HUES48 (cell line): ENCODE results near the gene ENOX1.
"Not testable (repeated sequence)": the region's sequence is repeated elsewhere in the genome, so short reads cannot be mapped to it uniquely, and the experiment has no call there.

Experiments used
- H3K27ac ChIP-seq: one replicate; pipeline ENCODE4 v1.7.0; 2013; ENCODE audit warnings: low read depth, low read length, inconsistent platforms
- H3K27me3 ChIP-seq: 2 replicates; pipeline ENCODE4 v1.6.1; 2013; ENCODE audit warnings: mild to moderate bottlenecking, low read length; ENCODE audit not compliant: control insufficient read depth, insufficient read depth
- H3K36me3 ChIP-seq: 2 replicates; pipeline ENCODE4 v1.6.1; 2013; ENCODE audit warnings: low read length; ENCODE audit not compliant: control insufficient read depth, insufficient read depth
- H3K4me1 ChIP-seq: 2 replicates; pipeline ENCODE4 v1.6.1; 2013; ENCODE audit warnings: mild to moderate bottlenecking, low read length; ENCODE audit not compliant: control insufficient read depth, insufficient read depth
- H3K4me3 ChIP-seq: 2 replicates; pipeline ENCODE4 v1.5.1; 2013; ENCODE audit warnings: mild to moderate bottlenecking, low read depth, low read length
- H3K9ac ChIP-seq: 2 replicates; pipeline ENCODE4 v1.6.1; 2013; ENCODE audit warnings: mild to moderate bottlenecking, low read depth, low read length, moderate library complexity
- H3K9me3 ChIP-seq: 2 replicates; pipeline ENCODE4 v1.6.1; 2013; ENCODE audit warnings: low read length; ENCODE audit not compliant: control insufficient read depth, insufficient read depth

Gene ENOX1

DNA sequence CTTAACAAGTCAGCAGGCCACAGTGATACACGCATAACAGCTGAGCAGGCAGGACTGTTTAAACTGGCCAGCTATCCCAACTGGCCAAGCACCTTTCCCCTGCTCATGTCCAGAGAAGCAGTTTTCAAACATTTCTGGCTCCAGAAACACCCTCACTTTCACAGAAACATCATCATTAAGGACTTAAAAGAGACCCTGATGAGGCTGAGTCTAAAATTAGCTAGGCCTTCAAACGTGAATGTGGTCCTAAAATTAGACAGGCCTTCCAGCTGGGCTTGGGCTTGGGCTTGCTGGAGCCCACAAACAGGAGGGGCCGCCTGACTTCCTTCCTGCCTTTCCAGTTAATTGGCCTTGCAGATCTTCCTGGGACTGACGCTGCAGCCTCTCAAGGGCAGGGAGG, 429.2 kb downstream of the ENOX1 start:
- H3K27me3 ChIP-seq: no peaks in the 10 kb centered on the region
- no peaks in the 10 kb centered on the region for H3K9me3 ChIP-seq
- H3K4me1 ChIP-seq: peaks cover 36% of the 10 kb centered on the region
- no peak overlapping the region for H3K27ac ChIP-seq
- H3K36me3 ChIP-seq: no peaks in the 10 kb centered on the region
- no peak overlapping the region for H3K4me3 ChIP-seq
- no peak overlapping the region for H3K9ac ChIP-seq

DNA sequence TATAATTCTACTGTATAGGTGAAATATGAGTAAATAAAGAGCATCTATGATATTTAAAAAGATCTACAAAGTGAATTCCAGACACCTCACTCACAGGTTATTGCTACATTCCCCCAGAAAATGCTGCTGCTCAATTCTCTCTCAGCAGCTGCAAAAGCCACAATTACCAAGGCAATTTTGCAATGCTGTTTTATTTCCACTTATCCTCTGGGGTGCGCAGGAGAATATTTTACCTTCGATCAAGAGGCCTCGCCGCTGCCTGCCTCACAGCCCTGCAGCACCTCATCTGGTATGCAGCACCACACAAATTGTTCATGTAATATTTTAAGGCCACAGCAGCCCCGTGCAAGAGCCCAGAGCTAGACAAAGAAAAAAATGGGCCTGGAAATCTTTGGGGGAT, 430.2 kb downstream of the ENOX1 start:
- H3K27ac ChIP-seq: no peak overlapping the region
- peaks cover 32% of the 10 kb centered on the region for H3K4me1 ChIP-seq
- no peaks in the 10 kb centered on the region for H3K9me3 ChIP-seq
- H3K4me3 ChIP-seq: no peak overlapping the region
- no peaks in the 10 kb centered on the region for H3K36me3 ChIP-seq
- no peaks in the 10 kb centered on the region for H3K27me3 ChIP-seq
- H3K9ac ChIP-seq: no peak overlapping the region

DNA sequence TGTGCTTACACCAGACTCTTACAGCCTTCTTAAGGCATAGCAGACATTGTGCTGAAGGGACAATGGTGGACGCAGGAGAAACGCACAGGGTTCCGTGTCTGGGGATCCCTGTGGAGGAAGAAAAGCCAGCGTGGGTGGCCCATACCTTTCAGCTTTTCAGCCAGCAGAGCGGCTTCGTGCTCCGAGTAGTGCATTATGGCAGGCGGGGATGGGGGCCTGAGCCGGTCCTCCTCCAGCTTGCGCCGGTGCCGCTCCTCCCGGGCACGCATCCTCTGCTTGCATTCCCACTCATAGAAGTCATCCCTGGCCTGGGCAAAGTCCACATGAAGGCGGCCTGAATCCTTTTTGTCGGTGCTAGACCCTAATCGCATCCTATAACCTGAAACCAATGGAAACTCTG, 431.0 kb downstream of the ENOX1 start:
- H3K9me3 ChIP-seq: no peaks in the 10 kb centered on the region
- H3K4me1 ChIP-seq: peaks cover 24% of the 10 kb centered on the region
- H3K27me3 ChIP-seq: no peaks in the 10 kb centered on the region
- no peak overlapping the region for H3K9ac ChIP-seq
- H3K27ac ChIP-seq: no peak overlapping the region
- H3K36me3 ChIP-seq: no peaks in the 10 kb centered on the region
- no peak overlapping the region for H3K4me3 ChIP-seq

DNA sequence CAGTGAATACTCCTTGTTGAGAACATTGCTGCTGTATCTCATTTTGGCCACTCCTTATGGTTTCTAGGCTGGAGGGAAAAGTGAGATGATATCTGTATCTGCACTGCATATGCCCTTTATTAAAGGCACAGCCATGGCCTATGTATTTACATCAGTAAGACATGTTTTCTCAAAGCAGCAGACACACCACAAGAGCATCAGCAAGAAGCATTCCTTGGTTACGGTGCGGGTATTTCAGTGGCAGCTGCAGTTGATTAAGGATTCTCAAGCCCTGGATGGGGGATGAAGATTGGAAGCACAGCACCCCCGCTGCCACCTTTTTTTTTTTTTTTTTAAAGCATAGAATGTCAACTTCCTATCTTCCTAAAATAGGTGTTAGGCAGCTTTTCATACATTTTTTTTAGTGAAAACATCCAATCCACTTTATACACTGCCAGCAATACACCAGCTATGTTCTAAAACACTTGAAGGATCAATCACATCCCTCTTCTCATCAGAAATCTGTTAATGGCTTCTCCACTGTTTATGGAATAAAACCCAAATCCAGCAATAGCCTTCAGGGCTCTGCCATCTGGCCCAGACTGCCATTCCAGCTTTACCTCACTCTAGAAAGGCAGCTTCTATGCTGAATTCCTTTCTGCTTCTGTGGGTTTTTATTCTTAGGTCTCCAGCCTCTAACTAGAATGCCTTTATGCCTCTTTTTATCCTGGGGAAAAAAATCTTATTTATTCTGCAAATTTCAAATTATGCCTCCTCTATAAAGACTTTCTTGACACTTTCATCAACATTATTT, 432.4 kb downstream of the ENOX1 start:
- no peaks in the 10 kb centered on the region for H3K27me3 ChIP-seq
- H3K36me3 ChIP-seq: no peaks in the 10 kb centered on the region
- H3K4me3 ChIP-seq: no peak overlapping the region
- no peak overlapping the region for H3K9ac ChIP-seq
- no peaks in the 10 kb centered on the region for H3K9me3 ChIP-seq
- H3K4me1 ChIP-seq: peaks cover 16% of the 10 kb centered on the region
- H3K27ac ChIP-seq: no peak overlapping the region

DNA sequence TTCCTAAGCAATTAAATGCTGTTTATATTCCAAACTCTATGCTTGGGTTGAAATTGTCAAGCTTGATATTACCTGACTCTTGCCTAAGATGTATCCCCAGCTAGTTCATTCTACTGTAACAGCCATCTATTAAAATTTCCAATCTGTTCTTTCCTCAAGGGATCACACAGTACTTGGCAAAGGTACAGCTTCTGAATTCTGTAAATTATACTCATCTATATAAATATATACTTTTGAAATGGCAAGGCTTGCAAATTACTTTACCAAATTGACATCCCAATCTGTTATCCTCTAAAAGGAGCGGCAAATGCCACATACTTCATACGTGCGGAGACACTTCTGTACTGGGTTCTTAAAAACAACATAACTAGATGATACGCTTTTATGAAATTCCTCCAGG, 433.1 kb downstream of the ENOX1 start:
- H3K36me3 ChIP-seq: no peaks in the 10 kb centered on the region
- no peak overlapping the region for H3K27ac ChIP-seq
- no peak overlapping the region for H3K4me3 ChIP-seq
- no peaks in the 10 kb centered on the region for H3K9me3 ChIP-seq
- peaks cover 10% of the 10 kb centered on the region for H3K4me1 ChIP-seq
- H3K27me3 ChIP-seq: no peaks in the 10 kb centered on the region
- no peak overlapping the region for H3K9ac ChIP-seq

DNA sequence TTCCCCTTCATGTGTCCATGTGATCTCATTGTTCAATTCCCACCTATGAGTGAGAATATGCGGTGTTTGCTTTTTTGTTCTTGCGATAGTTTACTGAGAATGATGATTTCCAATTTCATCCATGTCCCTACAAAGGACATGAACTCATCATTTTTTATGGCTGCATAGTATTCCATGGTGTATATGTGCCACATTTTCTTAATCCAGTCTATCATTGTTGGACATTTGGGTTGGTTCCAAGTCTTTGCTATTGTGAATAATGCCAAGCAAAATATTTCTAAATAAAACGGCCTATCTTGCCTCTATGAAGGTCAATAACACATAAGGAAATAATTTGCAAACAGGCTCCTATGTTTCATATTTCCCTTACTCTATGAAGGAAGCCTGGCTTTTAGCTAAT, 435.2 kb downstream of the ENOX1 start:
- peaks cover 18% of the 10 kb centered on the region for H3K4me1 ChIP-seq
- not testable (repeated sequence) for H3K27ac ChIP-seq, H3K9ac ChIP-seq, H3K36me3 ChIP-seq, H3K9me3 ChIP-seq, H3K4me3 ChIP-seq, H3K27me3 ChIP-seq

DNA sequence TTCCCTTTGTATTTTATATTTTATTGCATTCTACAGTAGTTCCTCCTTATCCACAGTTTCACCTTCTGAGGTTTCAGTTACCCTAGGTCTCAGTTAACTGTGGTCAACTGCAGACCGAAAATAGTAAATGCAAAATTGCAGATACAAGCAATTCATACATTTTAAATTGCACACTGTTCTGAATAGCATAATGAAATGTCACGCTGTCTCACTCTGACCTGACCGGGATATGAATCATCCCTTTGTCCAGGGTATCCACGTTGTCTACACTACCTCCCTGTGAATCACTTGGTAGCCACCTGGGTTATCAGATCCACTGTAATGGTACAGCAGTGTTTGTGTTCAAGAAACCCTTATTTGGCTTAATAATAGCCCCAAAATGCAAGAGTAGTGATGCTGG, 438.4 kb downstream of the ENOX1 start:
- Histone ChIP-seq H3K4me3 (no peak overlapping the region), H3K27ac (no peak overlapping the region), H3K27me3 (no peaks in the 10 kb centered on the region), H3K9me3 (no peaks in the 10 kb centered on the region), H3K36me3 (no peaks in the 10 kb centered on the region), H3K9ac (no peak overlapping the region), H3K4me1 (peaks cover 18% of the 10 kb centered on the region)

DNA sequence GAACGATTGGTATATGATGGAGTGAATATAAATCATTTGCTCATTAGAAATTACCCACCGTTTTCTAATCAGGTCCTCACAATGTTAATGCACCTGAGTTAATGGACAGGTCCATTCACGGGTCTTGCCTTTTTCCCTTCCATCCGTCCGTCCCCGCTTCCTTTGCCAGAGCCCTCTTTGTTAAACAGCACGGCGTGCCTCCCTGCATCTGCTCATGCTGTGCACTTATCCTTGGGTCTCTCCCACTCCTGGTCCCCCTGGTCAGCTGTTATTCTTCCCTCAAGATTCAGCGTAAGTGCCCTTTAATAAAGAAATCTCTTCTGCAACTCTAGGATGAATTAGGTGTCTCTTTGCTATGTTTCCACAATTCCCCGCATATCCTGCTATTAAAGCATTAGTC, 438.9 kb downstream of the ENOX1 start:
- Histone ChIP-seq H3K4me1 (peaks cover 18% of the 10 kb centered on the region), H3K27me3 (no peaks in the 10 kb centered on the region), H3K9ac (no peak overlapping the region), H3K9me3 (no peaks in the 10 kb centered on the region), H3K27ac (no peak overlapping the region), H3K4me3 (no peak overlapping the region), H3K36me3 (no peaks in the 10 kb centered on the region)

DNA sequence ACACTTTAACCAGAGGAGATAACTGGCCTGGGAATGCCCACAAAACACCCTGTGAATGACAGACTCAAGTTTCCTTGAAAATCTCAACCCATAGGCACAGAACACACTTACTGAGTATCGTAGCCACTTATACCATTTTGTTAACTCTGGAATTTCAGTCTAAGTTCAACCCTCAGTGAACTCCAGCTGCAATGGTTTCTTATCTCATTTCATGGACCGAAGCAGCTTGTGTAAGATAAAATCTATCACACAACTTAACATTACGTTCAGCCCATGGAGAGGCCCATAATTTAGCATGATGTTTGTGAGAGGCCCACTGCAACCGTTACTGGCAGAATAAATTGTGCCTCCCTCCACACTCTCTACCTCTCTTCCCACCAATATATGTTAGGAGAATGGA, 440.3 kb downstream of the ENOX1 start:
- H3K4me3 ChIP-seq: no peak overlapping the region
- no peak overlapping the region for H3K27ac ChIP-seq
- no peak overlapping the region for H3K9ac ChIP-seq
- no peaks in the 10 kb centered on the region for H3K27me3 ChIP-seq
- peaks cover 18% of the 10 kb centered on the region for H3K4me1 ChIP-seq
- H3K9me3 ChIP-seq: no peaks in the 10 kb centered on the region
- H3K36me3 ChIP-seq: no peaks in the 10 kb centered on the region

DNA sequence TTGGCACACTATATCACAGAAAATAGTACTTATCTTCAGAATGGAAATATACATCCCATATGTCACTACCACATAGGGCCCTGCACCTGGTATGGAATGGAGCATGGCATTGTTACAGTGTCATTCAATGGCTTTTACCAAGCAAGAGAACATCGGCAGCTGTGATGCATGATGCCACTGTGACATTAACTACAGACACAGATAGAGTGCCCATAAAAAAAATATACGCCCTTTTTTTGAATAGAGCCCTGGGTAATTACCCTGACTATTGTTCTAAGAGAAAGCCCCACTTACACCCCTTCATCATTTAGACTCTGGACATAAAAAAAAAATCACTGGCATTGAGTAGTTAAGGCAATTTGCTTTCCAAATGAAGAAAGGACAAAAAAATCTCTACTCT, 443.1 kb downstream of the ENOX1 start:
- Histone ChIP-seq H3K27me3 (no peaks in the 10 kb centered on the region), H3K4me3 (no peak overlapping the region), H3K9me3 (no peaks in the 10 kb centered on the region), H3K4me1 (peaks cover 11% of the 10 kb centered on the region), H3K27ac (no peak overlapping the region), H3K9ac (no peak overlapping the region), H3K36me3 (no peaks in the 10 kb centered on the region)

DNA sequence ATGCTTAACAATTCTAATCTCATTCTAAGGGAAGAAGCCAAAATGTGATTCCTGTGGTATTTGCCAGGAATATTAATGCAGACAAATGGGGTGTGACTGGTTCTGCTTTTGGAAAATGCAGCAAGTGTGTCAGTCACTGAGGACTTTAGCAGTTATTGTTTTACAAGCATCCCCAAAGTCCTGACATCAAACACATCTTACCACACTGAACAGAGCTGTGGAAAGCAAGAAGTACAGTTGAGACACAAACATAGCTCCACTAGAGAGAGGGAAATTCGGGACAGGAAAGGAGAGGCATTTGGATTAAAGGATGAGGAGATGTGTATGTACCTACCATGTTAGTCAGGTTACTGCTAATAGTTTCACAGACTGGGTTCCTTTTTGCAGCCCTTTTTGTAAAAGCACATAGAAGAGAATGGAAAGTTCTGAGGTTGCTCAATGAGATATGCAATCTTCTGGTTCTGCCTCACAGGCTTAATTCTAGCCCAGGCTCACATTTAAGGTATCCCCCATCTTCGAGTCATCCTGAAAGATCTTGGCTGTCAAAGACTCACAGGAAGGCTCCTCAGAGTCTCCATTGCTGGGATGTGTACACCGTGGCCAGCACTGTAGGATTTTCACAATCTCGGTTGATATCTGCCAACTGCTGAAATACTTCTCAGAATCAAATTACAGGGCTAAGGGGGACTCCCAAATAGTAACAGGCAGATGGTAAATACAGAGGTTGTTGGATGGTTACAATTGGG, 446.8 kb downstream of the ENOX1 start:
- Histone ChIP-seq H3K9ac (no peak overlapping the region), H3K4me3 (no peak overlapping the region), H3K9me3 (no peaks in the 10 kb centered on the region), H3K36me3 (no peaks in the 10 kb centered on the region), H3K4me1 (no peaks in the 10 kb centered on the region), H3K27me3 (no peaks in the 10 kb centered on the region), H3K27ac (no peak overlapping the region)
